KBM-7 (cell line): ENCODE data around the gene DPM3.
A peak's percentile ranks its signal among the peaks of the same experiment; 100 is the strongest.
"Not testable (repeated sequence)": the region's sequence is repeated elsewhere in the genome, so short reads cannot be mapped to it uniquely, and the experiment has no call there.

ENCODE experiments used
- DNase-seq: peaks from one replicate; pipeline ENCODE4 v3.0.0-alpha.2; 2015
- in situ Hi-C: fragments of 300-500 bp; cut with MboI; formaldehyde crosslinking; loops from 2 replicates; pipeline ENCODE4 v1.14.3; 2020; ENCODE audit warnings: low sequenced_read_pairs, low pct_unique_long_range_greater_than_20kb, mixed read lengths

Gene DPM3

GRCh38 chr1:155139895-155140629 lies at the start of gene DPM3:
Gene DPM3 (minus strand): TSS chr1:155140531. CDS start chr1:155140240, 291 bp downstream.
- peak; percentile 86 for DNase-seq

GRCh38 chr1:155189926-155190325 lies 49.6 kb upstream of the DPM3 start:
- DNase-seq, in situ Hi-C loops: not testable (repeated sequence)

More at GRCh38 chr1:155139895-155140629, at the start of gene DPM3:
- in situ Hi-C loops, result no loop called here

- in situ Hi-C loops, result no loop called here
- no peak for DNase-seq
Observed at GRCh38 chr1:155188268-155188667, 47.9 kb upstream of the DPM3 start.

GRCh38 chr1:155187456-155187891 lies 47.1 kb upstream of the DPM3 start:
- in situ Hi-C loops, result no loop called here
- DNase-seq, result no peak

- DNase-seq, result no peak
- in situ Hi-C loops, result no loop called here
Observed at GRCh38 chr1:155186794-155187455, 46.6 kb upstream of the DPM3 start.

- in situ Hi-C loops, result no loop called here
- no peak for DNase-seq
Observed at GRCh38 chr1:155186067-155186793, 45.9 kb upstream of the DPM3 start.

GRCh38 chr1:155185783-155186066 lies 45.4 kb upstream of the DPM3 start:
- no peak for DNase-seq

GRCh38 chr1:155184835-155185782 lies 44.8 kb upstream of the DPM3 start:
- DNase-seq, result peak; percentile 69
- in situ Hi-C loops, result no loop called here

More at GRCh38 chr1:155185783-155186066, 45.4 kb upstream of the DPM3 start:
- in situ Hi-C loops, result no loop called here

- DNase-seq, result no peak
- in situ Hi-C loops, result no loop called here
Observed at GRCh38 chr1:155184351-155184811, 44.0 kb upstream of the DPM3 start.

- no peak for DNase-seq
- in situ Hi-C loops, result no loop called here
Observed at GRCh38 chr1:155183775-155184221, 43.5 kb upstream of the DPM3 start.

GRCh38 chr1:155182052-155182550 lies 41.8 kb upstream of the DPM3 start:
- in situ Hi-C loops, result no loop called here
- DNase-seq, result no peak

- DNase-seq, result no peak
- in situ Hi-C loops, result no loop called here
Observed at GRCh38 chr1:155181371-155182051, 41.2 kb upstream of the DPM3 start.

- DNase-seq, result no peak
- in situ Hi-C loops, result no loop called here
Observed at GRCh38 chr1:155179112-155180031, 39.0 kb upstream of the DPM3 start.

- in situ Hi-C loops, result no loop called here
- peak; percentile 38 for DNase-seq
Observed at GRCh38 chr1:155178441-155179111, 38.2 kb upstream of the DPM3 start.

GRCh38 chr1:155177918-155178281 lies 37.6 kb upstream of the DPM3 start:
- in situ Hi-C loops, result no loop called here
- DNase-seq, result no peak

GRCh38 chr1:155177192-155177917 lies 37.0 kb upstream of the DPM3 start:
- in situ Hi-C loops, result no loop called here
- no peak for DNase-seq
